Gastrocnemius medialis (tissue), 4 donors: Measurements from ENCODE around the gene ZNF396. TPM values are rescaled to one million over a fixed set of nuclear protein-coding genes. Genes with fewer than 3 reads are reported as not detected.

Experiments used
- ATAC-seq, 2 donors: fragments of 150-250 bp; one replicate each; pipeline ENCODE4 v1.9.1; 2016
- DNase-seq, 2 donors: peaks; one replicate each; pipeline ENCODE4 v3.0.0-alpha.2; 2019
- H3K27ac ChIP-seq, 4 donors: fragments of 200-600 bp; sonication (generic); 1 replicate in 1 of 4; 2 replicates in 3 of 4; pipeline ENCODE4 v1.5.1; 2016 to 2018; ENCODE audit warnings: mild to moderate bottlenecking in 2 of 4, moderate library complexity in 1 of 4
- H3K27me3 ChIP-seq, 3 donors: fragments of 200-600 bp; sonication (generic) in 2 of 3; 1 replicate in 1 of 3; 2 replicates in 2 of 3; pipeline versions ENCODE4 v1.5.1 to v1.6.0; 2016 to 2019; ENCODE audit warnings: mild to moderate bottlenecking in 1 of 3, moderate library complexity in 1 of 3
- H3K36me3 ChIP-seq, 2 donors: fragments of 200-600 bp; sonication (generic) in 1 of 2; one replicate each; pipeline ENCODE4 v1.5.1; 2017 to 2018
- H3K4me1 ChIP-seq, 2 donors: fragments of 200-600 bp; sonication (generic) in 1 of 2; one replicate each; pipeline ENCODE4 v1.5.1; 2016 to 2017; ENCODE audit warnings: mild to moderate bottlenecking in 2 of 2
- H3K4me3 ChIP-seq, 4 donors: fragments of 200-600 bp; sonication (generic) in 3 of 4; 1 replicate in 1 of 4; 2 replicates in 3 of 4; pipeline ENCODE4 v1.5.1; 2016 to 2019; ENCODE audit warnings: mild to moderate bottlenecking in 2 of 4
- H3K9me3 ChIP-seq, 3 donors: fragments of 200-600 bp; sonication (generic) in 2 of 3; 1 replicate in 1 of 3; 2 replicates in 2 of 3; pipeline ENCODE4 v1.5.1; 2016 to 2019
- CTCF ChIP-seq, 5 experiments: fragments of 450-650 bp in 3 of 5; fragments of 200-600 bp in 2 of 5; sonication (generic) in 2 of 5; IDR thresholded peaks in 4 of 5; conservative IDR thresholded peaks in 1 of 5; 1 replicate in 4 of 5; 2 replicates in 1 of 5; pipeline ENCODE4 v1.5.1; 2016 to 2019; ENCODE audit warnings: antibody characterized with exemption in 5 of 5, mild to moderate bottlenecking in 3 of 5, moderate library complexity in 3 of 5
- POLR2A ChIP-seq, 2 donors: fragments of 450-650 bp; IDR thresholded peaks; one replicate each; pipeline ENCODE4 v1.6.1; 2017; ENCODE audit warnings: antibody characterized with exemption in 2 of 2, mild to moderate bottlenecking in 2 of 2, moderate library complexity in 2 of 2
- in situ Hi-C, 4 donors: fragments of 200-750 bp; cut with MboI; loops; one replicate each; pipeline versions ENCODE4 v1.15.0 to v1.8.0; 2017; ENCODE audit warnings: low sequenced_read_pairs in 4 of 4
- intact Hi-C: fragments of 100-400 bp; cut with DNase I; formaldehyde crosslinking; loops from one replicate; pipeline ENCODE4 v1.15.1; 2023; ENCODE audit warnings: low total_unique reads
- total RNA-seq, 4 donors: library from RNA; depleted of rRNA; stranded (reverse); fragments of >200 nt; gene quantifications; one replicate each; pipeline versions ENCODE4 v1.1.0 to v1.2.3, GENCODE V29; 2016

Gene ZNF396
- total RNA-seq, result under 1 TPM; 0.29 to 0.92 (median 0.63) TPM

- DNase-seq (peak; percentile 55 to 62), ATAC-seq (peak; percentile 72 to 86)
- no peaks in the 10 kb centered on the region for H3K9me3 ChIP-seq
- intact Hi-C loops, result no loop called here
- peak within 1 kb of the TSS in 2 of 4 donors; percentile 26 to 42 for H3K27ac ChIP-seq
- no peak for TF ChIP-seq CTCF (IDR thresholded peaks at IDR 0.05 in 4 of 5, conservative IDR thresholded peaks at IDR 0.05 in 1 of 5)
- TF ChIP-seq POLR2A (IDR thresholded peaks at IDR 0.05), result no peak
- H3K4me3 ChIP-seq, result peak within 1 kb of the TSS; percentile 77 to 99 (median 82)
- no peaks in the 10 kb centered on the region for H3K36me3 ChIP-seq
- in situ Hi-C loops, result loop anchor here in 1 of 4 donors (25.0 kb wide), 1 partner anchor 585 kb away; the partner anchor contains the start of gene RMP24
- H3K27me3 ChIP-seq, result peaks cover 11 to 16% (median 15%) of the 10 kb centered on the region in 3 donors
- peaks cover 5 to 9% of the 10 kb centered on the region in 2 donors for H3K4me1 ChIP-seq
Observed at GRCh38 chr18:35376742-35377695, at the start of gene ZNF396. ZNF396 (minus strand) TSS chr18:35377337; CDS start chr18:35374292, 3,045 bp downstream.

GRCh38 chr18:35426786-35427185, 49.6 kb upstream of the ZNF396 start:
- H3K4me1 ChIP-seq, result no peaks in the 10 kb centered on the region
- intact Hi-C loops (no loop called here), in situ Hi-C loops (no loop called here)
- no peaks in the 10 kb centered on the region for H3K36me3 ChIP-seq
- H3K4me3 ChIP-seq, result no peak overlapping the region
- no peak overlapping the region for H3K27ac ChIP-seq
- H3K9me3 ChIP-seq, result no peaks in the 10 kb centered on the region
- no peaks in the 10 kb centered on the region for H3K27me3 ChIP-seq
- no peak for TF ChIP-seq CTCF (IDR thresholded peaks at IDR 0.05 in 4 of 5, conservative IDR thresholded peaks at IDR 0.05 in 1 of 5)
- TF ChIP-seq POLR2A (IDR thresholded peaks at IDR 0.05), result no peak
- ATAC-seq, result no peak
- no peak for DNase-seq

- in situ Hi-C loops (loop anchor here in 3 of 4 donors (25.0 kb wide), 2 partner anchors 238 to 538 kb away; partner anchors contain the start of gene RMP24 (in 3 of the 3)), intact Hi-C loops (no loop called here)
- Histone ChIP-seq H3K27ac (no peak overlapping the region), H3K4me1 (no peaks in the 10 kb centered on the region), H3K9me3 (no peaks in the 10 kb centered on the region), H3K27me3 (no peaks in the 10 kb centered on the region), H3K36me3 (no peaks in the 10 kb centered on the region), H3K4me3 (no peak overlapping the region)
- ATAC-seq (no peak), DNase-seq (no peak)
- TF ChIP-seq POLR2A (IDR thresholded peaks at IDR 0.05) (no peak), CTCF (IDR thresholded peaks at IDR 0.05 in 4 of 5, conservative IDR thresholded peaks at IDR 0.05 in 1 of 5) (no peak)
Observed at GRCh38 chr18:35424356-35424755, 47.2 kb upstream of the ZNF396 start.

GRCh38 chr18:35422237-35422636, 45.1 kb upstream of the ZNF396 start:
- no peak for ATAC-seq
- H3K4me1 ChIP-seq, result no peaks in the 10 kb centered on the region
- no peaks in the 10 kb centered on the region for H3K27me3 ChIP-seq
- in situ Hi-C loops (loop anchor here in 3 of 4 donors (25.0 kb wide), 2 partner anchors 240 to 540 kb away; partner anchors contain the start of gene RMP24 (in 3 of the 3)), intact Hi-C loops (no loop called here)
- no peak overlapping the region for H3K4me3 ChIP-seq
- H3K27ac ChIP-seq, result no peak overlapping the region
- no peaks in the 10 kb centered on the region for H3K9me3 ChIP-seq
- DNase-seq, result no peak
- no peaks in the 10 kb centered on the region for H3K36me3 ChIP-seq
- TF ChIP-seq POLR2A (IDR thresholded peaks at IDR 0.05) (no peak), CTCF (IDR thresholded peaks at IDR 0.05 in 4 of 5, conservative IDR thresholded peaks at IDR 0.05 in 1 of 5) (no peak)
